ENCODE measurements around the gene CD53.

The CD53 gene

DNA sequence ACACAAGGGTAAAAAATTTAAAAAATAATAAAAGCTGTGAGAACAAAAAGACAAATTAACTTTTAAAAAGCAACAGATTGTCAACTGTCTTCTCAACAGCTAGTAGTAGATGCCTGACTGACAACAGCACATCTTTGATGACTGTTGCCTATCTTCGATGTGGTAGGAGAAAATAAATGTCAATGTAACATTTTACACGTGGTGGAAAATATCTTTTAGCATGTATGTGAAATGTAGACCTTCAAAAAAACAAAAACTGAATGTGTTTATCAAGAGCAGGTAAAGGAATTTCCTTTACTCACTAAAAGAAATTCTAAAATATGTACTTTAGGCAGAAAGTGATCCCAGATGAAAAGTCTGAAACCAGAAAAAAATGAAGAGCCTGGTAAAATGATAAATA lies 42.9 kb downstream of the CD53 start:
- no peak for DNase-seq (ENCODE audit: low read depth)
- H3K4me3 ChIP-seq (replicated peaks; ENCODE audit: low read depth, low read length) = no peak overlapping the region
- TF ChIP-seq, protein P1, sequence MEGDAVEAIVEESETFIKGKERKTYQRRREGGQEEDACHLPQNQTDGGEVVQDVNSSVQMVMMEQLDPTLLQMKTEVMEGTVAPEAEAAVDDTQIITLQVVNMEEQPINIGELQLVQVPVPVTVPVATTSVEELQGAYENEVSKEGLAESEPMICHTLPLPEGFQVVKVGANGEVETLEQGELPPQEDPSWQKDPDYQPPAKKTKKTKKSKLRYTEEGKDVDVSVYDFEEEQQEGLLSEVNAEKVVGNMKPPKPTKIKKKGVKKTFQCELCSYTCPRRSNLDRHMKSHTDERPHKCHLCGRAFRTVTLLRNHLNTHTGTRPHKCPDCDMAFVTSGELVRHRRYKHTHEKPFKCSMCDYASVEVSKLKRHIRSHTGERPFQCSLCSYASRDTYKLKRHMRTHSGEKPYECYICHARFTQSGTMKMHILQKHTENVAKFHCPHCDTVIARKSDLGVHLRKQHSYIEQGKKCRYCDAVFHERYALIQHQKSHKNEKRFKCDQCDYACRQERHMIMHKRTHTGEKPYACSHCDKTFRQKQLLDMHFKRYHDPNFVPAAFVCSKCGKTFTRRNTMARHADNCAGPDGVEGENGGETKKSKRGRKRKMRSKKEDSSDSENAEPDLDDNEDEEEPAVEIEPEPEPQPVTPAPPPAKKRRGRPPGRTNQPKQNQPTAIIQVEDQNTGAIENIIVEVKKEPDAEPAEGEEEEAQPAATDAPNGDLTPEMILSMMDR (IDR thresholded peaks at IDR 0.05; ENCODE audit: low read length, missing control alignments) = no peak

DNA sequence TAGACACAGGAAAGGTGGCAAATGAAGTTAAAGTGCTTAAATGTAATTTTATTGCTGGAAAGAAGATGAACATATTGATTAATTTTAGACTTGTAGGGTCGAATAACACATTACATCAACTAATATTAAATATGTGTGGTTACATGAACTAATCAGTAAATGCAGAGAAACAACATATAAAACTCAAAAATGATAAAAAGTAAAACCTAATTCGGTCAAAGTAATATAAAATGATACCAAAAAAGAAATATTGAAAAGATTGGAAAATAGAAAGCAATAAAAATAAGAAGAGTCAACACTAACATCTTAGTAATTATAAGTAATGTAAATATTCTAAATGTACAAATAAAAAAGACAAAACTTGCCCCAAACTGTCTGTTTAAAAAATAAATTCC lies 43.3 kb downstream of the CD53 start:
- no peak overlapping the region for H3K4me3 ChIP-seq (replicated peaks; ENCODE audit: low read depth, low read length)
- TF ChIP-seq, protein P1 (IDR thresholded peaks at IDR 0.05; ENCODE audit: low read length, missing control alignments) = no peak
- no peak for DNase-seq (ENCODE audit: low read depth)

DNA sequence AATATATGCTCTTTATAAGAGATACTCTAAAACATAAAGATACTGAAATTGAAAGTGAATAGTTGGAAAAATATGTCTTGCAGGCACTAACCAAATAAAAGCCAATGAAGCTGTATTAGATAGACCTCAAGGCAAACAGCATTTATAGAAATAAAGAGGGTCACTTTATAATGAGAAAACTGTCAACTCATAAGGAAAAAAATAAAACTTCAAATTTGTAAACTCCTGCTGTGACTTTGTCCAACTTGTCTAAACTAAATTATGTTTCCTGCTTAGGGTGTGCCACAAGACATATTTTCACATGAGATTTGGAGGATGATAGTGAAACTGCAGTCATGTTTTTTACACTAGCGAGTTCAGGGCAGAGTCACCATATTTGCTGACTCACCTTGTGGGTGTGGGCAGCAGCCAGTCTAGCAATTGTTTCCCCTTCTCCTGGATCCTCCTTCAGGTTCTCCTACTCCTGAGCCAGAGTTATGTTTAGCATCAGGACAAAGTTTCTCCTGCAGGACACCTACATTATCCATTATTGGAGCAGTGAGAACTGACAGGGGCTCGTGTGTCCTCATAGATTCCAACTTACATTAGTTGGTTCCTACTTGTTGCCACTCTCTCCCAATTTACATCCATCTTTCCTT lies 43.8 kb downstream of the CD53 start:
- peak; percentile 28 for DNase-seq (ENCODE audit: low read depth)
- TF ChIP-seq, protein P1 (IDR thresholded peaks at IDR 0.05; ENCODE audit: low read length, missing control alignments) = no peak
- peak overlapping the region; percentile 6 for H3K4me3 ChIP-seq (replicated peaks; ENCODE audit: low read depth, low read length)

DNA sequence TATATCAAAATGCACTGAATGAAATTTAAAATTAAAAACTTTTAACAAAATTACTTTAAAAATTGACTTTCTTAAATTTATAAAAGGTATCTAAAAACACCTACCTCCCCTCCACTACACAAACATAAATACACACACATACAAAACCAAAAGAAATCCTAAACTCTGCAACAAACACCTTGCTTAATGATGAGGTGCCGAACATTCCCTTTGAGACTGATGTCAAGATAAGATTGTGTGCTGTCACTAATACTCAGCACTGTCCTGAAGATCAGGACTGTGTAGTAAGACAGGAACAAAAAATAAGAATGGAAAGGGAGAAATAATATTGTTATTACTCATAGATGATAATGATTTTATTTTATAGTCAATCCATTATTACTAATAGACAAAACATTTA lies 45.1 kb downstream of the CD53 start:
- no peak for DNase-seq (ENCODE audit: low read depth)
- no peak overlapping the region for H3K4me3 ChIP-seq (replicated peaks; ENCODE audit: low read depth, low read length)
- TF ChIP-seq, protein P1 (IDR thresholded peaks at IDR 0.05; ENCODE audit: low read length, missing control alignments) = no peak

DNA sequence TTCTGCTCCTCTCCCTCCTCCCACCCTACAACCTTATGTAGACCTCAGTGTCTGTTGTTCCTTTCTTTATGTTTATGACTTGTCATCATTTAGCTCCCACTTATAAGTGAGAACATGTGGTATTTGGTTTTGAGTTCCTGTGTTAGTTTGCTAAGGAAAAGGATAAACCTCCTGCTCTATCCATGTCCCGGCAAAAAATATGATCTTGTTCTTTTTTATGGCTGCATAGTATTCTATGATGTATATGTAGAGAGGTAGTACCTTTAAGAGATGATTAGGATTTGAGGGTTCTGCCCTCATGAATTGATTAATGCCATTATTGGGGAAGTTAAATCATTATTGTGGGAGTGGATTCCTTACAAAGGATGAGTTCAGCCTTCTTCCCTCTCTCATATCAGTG lies 49.0 kb downstream of the CD53 start:
- no peak overlapping the region for H3K4me3 ChIP-seq (replicated peaks; ENCODE audit: low read depth, low read length)
- TF ChIP-seq, protein P1 (IDR thresholded peaks at IDR 0.05; ENCODE audit: low read length, missing control alignments) = no peak
- DNase-seq (ENCODE audit: low read depth) = no peak

DNA sequence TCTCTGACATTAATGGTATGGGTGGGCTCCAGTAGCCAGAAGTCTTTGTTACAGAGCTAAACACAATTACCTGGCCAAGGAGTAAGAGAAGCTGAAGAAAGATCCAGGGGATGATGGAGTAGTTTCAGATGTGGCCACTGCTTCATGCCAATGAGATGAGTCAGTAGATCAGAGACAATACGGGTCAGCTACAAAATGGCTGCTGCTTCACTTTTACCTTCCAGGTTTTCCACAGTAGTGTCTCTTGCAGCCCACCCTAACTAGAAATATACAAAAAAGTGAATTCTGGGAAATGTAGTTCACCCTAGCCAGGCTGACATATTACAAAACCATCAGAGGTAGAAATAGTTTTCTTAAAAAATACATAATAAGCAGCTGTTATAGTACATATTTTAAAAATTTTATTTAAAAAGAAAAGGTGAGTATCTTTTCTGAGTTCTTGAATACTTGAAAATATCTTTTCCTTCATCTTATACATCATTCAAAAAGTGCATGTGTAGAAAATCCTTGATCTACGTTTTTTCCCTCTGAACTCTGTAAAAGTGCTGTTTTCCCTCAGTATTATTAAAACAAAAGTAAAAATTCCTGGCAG lies 54.6 kb downstream of the CD53 start:
- no peak overlapping the region for H3K4me3 ChIP-seq (replicated peaks; ENCODE audit: low read depth, low read length)
- DNase-seq (ENCODE audit: low read depth) = no peak
- TF ChIP-seq, protein P1 (IDR thresholded peaks at IDR 0.05; ENCODE audit: low read length, missing control alignments) = no peak

DNA sequence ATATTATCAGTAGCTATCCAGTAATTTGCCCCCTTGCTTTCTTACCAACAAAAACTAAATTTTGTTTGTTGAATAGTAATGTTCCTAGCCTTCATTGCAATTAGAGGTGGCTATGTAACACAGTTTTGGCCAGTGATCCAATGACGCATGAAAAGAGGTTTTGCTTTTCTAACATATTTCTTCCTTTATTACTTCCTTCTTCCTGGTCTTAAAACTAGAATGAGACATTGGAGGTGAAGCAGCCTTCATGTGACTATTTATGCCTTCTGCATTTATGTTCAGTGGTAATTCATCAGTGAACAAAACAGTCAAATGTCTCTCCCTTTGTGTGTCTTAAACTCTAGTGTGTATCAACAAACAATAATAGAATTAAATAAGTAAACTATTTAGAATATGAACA lies 55.2 kb downstream of the CD53 start:
- TF ChIP-seq, protein P1 (IDR thresholded peaks at IDR 0.05; ENCODE audit: low read length, missing control alignments) = no peak
- no peak for DNase-seq (ENCODE audit: low read depth)
- H3K4me3 ChIP-seq (replicated peaks; ENCODE audit: low read depth, low read length) = no peak overlapping the region
